ENCODE results near the gene FLRT2.

The FLRT2 gene

GRCh38 chr14:85580536-85581140, 50.7 kb downstream of the FLRT2 start:
- no peaks in the 10 kb centered on the region for H3K36me3 ChIP-seq (ENCODE audit: insufficient read depth, low read length)
- no peak overlapping the region for H3K9ac ChIP-seq (ENCODE audit: low read depth, low read length)
- H3K9me3 ChIP-seq (ENCODE audit: control insufficient read depth, insufficient read depth, low read length) = no peaks in the 10 kb centered on the region
- peaks cover 17% of the 10 kb centered on the region for H3K4me1 ChIP-seq (ENCODE audit: insufficient read depth, low read length)

GRCh38 chr14:85581691-85582090, 51.7 kb downstream of the FLRT2 start:
- Histone ChIP-seq H3K4me1 (ENCODE audit: insufficient read depth, low read length) (peaks cover 7% of the 10 kb centered on the region), H3K36me3 (ENCODE audit: insufficient read depth, low read length) (no peaks in the 10 kb centered on the region), H3K9me3 (ENCODE audit: control insufficient read depth, insufficient read depth, low read length) (no peaks in the 10 kb centered on the region), H3K9ac (ENCODE audit: low read depth, low read length) (no peak overlapping the region)

- H3K9me3 ChIP-seq (ENCODE audit: control insufficient read depth, insufficient read depth, low read length) = no peaks in the 10 kb centered on the region
- no peaks in the 10 kb centered on the region for H3K36me3 ChIP-seq (ENCODE audit: insufficient read depth, low read length)
- peaks cover 7% of the 10 kb centered on the region for H3K4me1 ChIP-seq (ENCODE audit: insufficient read depth, low read length)
- no peak overlapping the region for H3K9ac ChIP-seq (ENCODE audit: low read depth, low read length)
Observed at GRCh38 chr14:85583380-85583779, 53.4 kb downstream of the FLRT2 start.

GRCh38 chr14:85584481-85584880, 54.5 kb downstream of the FLRT2 start:
- Histone ChIP-seq H3K9me3 (ENCODE audit: control insufficient read depth, insufficient read depth, low read length) (no peaks in the 10 kb centered on the region), H3K9ac (ENCODE audit: low read depth, low read length) (no peak overlapping the region), H3K36me3 (ENCODE audit: insufficient read depth, low read length) (no peaks in the 10 kb centered on the region), H3K4me1 (ENCODE audit: insufficient read depth, low read length) (peaks cover 7% of the 10 kb centered on the region)

- no peaks in the 10 kb centered on the region for H3K36me3 ChIP-seq (ENCODE audit: insufficient read depth, low read length)
- peaks cover 7% of the 10 kb centered on the region for H3K4me1 ChIP-seq (ENCODE audit: insufficient read depth, low read length)
- no peak overlapping the region for H3K9ac ChIP-seq (ENCODE audit: low read depth, low read length)
- H3K9me3 ChIP-seq (ENCODE audit: control insufficient read depth, insufficient read depth, low read length) = no peaks in the 10 kb centered on the region
Observed at GRCh38 chr14:85587151-85587711, 57.3 kb downstream of the FLRT2 start.

- no peak overlapping the region for H3K9ac ChIP-seq (ENCODE audit: low read depth, low read length)
- H3K9me3 ChIP-seq (ENCODE audit: control insufficient read depth, insufficient read depth, low read length) = no peaks in the 10 kb centered on the region
- peaks cover 7% of the 10 kb centered on the region; the same call in 1 of the 2 replicates for H3K4me1 ChIP-seq (ENCODE audit: insufficient read depth, low read length)
- H3K36me3 ChIP-seq (ENCODE audit: insufficient read depth, low read length) = no peaks in the 10 kb centered on the region
Observed at GRCh38 chr14:85590784-85591183, 60.8 kb downstream of the FLRT2 start.

GRCh38 chr14:85594217-85594616, 64.3 kb downstream of the FLRT2 start:
- Histone ChIP-seq H3K9ac (ENCODE audit: low read depth, low read length) (no peak overlapping the region), H3K9me3 (ENCODE audit: control insufficient read depth, insufficient read depth, low read length) (no peaks in the 10 kb centered on the region), H3K4me1 (ENCODE audit: insufficient read depth, low read length) (no peaks in the 10 kb centered on the region), H3K36me3 (ENCODE audit: insufficient read depth, low read length) (no peaks in the 10 kb centered on the region)

GRCh38 chr14:85595981-85596380, 66.0 kb downstream of the FLRT2 start:
- peaks cover 7% of the 10 kb centered on the region; the same call in 1 of the 2 replicates for H3K4me1 ChIP-seq (ENCODE audit: insufficient read depth, low read length)
- H3K9ac ChIP-seq (ENCODE audit: low read depth, low read length) = no peak overlapping the region
- H3K36me3 ChIP-seq (ENCODE audit: insufficient read depth, low read length) = no peaks in the 10 kb centered on the region
- H3K9me3 ChIP-seq (ENCODE audit: control insufficient read depth, insufficient read depth, low read length) = no peaks in the 10 kb centered on the region

GRCh38 chr14:85596562-85596961, 66.6 kb downstream of the FLRT2 start:
- H3K9ac ChIP-seq (ENCODE audit: low read depth, low read length) = no peak overlapping the region
- no peaks in the 10 kb centered on the region for H3K9me3 ChIP-seq (ENCODE audit: control insufficient read depth, insufficient read depth, low read length)
- no peaks in the 10 kb centered on the region for H3K36me3 ChIP-seq (ENCODE audit: insufficient read depth, low read length)
- peaks cover 7% of the 10 kb centered on the region; the same call in 1 of the 2 replicates for H3K4me1 ChIP-seq (ENCODE audit: insufficient read depth, low read length)

GRCh38 chr14:85597701-85598100, 67.8 kb downstream of the FLRT2 start:
- Histone ChIP-seq H3K9ac (ENCODE audit: low read depth, low read length) (no peak overlapping the region), H3K36me3 (ENCODE audit: insufficient read depth, low read length) (no peaks in the 10 kb centered on the region), H3K9me3 (ENCODE audit: control insufficient read depth, insufficient read depth, low read length) (no peaks in the 10 kb centered on the region), H3K4me1 (ENCODE audit: insufficient read depth, low read length) (peaks cover 7% of the 10 kb centered on the region; the same call in 1 of the 2 replicates)

- H3K9ac ChIP-seq (ENCODE audit: low read depth, low read length) = no peak overlapping the region
- H3K36me3 ChIP-seq (ENCODE audit: insufficient read depth, low read length) = no peaks in the 10 kb centered on the region
- H3K9me3 ChIP-seq (ENCODE audit: control insufficient read depth, insufficient read depth, low read length) = no peaks in the 10 kb centered on the region
- H3K4me1 ChIP-seq (ENCODE audit: insufficient read depth, low read length) = peaks cover 7% of the 10 kb centered on the region; the same call in 1 of the 2 replicates
Observed at GRCh38 chr14:85599939-85600338, 70.0 kb downstream of the FLRT2 start.

- Histone ChIP-seq H3K9ac (ENCODE audit: low read depth, low read length) (no peak overlapping the region), H3K4me1 (ENCODE audit: insufficient read depth, low read length) (peaks cover 7% of the 10 kb centered on the region; the same call in 1 of the 2 replicates), H3K36me3 (ENCODE audit: insufficient read depth, low read length) (no peaks in the 10 kb centered on the region), H3K9me3 (ENCODE audit: control insufficient read depth, insufficient read depth, low read length) (no peaks in the 10 kb centered on the region)
Observed at GRCh38 chr14:85601246-85601645, 71.3 kb downstream of the FLRT2 start.

- Histone ChIP-seq H3K9me3 (ENCODE audit: control insufficient read depth, insufficient read depth, low read length) (no peaks in the 10 kb centered on the region), H3K4me1 (ENCODE audit: insufficient read depth, low read length) (peaks cover 7% of the 10 kb centered on the region; the same call in 1 of the 2 replicates), H3K36me3 (ENCODE audit: insufficient read depth, low read length) (no peaks in the 10 kb centered on the region), H3K9ac (ENCODE audit: low read depth, low read length) (no peak overlapping the region)
Observed at GRCh38 chr14:85601690-85602089, 71.7 kb downstream of the FLRT2 start.

GRCh38 chr14:85602345-85602744, 72.4 kb downstream of the FLRT2 start:
- no peak overlapping the region for H3K9ac ChIP-seq (ENCODE audit: low read depth, low read length)
- peaks cover 7% of the 10 kb centered on the region; the same call in 1 of the 2 replicates for H3K4me1 ChIP-seq (ENCODE audit: insufficient read depth, low read length)
- no peaks in the 10 kb centered on the region for H3K9me3 ChIP-seq (ENCODE audit: control insufficient read depth, insufficient read depth, low read length)
- H3K36me3 ChIP-seq (ENCODE audit: insufficient read depth, low read length) = no peaks in the 10 kb centered on the region

GRCh38 chr14:85604021-85604420, 74.1 kb downstream of the FLRT2 start:
- Histone ChIP-seq H3K9me3 (ENCODE audit: control insufficient read depth, insufficient read depth, low read length) (no peaks in the 10 kb centered on the region), H3K4me1 (ENCODE audit: insufficient read depth, low read length) (peaks cover 7% of the 10 kb centered on the region; the same call in 1 of the 2 replicates), H3K36me3 (ENCODE audit: insufficient read depth, low read length) (no peaks in the 10 kb centered on the region), H3K9ac (ENCODE audit: low read depth, low read length) (no peak overlapping the region)
